Mucosa of rectum (tissue), 2 donors: Measurements from ENCODE around the gene BEX3.
"Not testable (repeated sequence)": the region's sequence is repeated elsewhere in the genome, so short reads cannot be mapped to it uniquely, and the experiment has no call there.

Experiments
- H3K27ac ChIP-seq, 2 donors: one replicate each; pipeline ENCODE4 v1.7.0; 2013; ENCODE audit warnings: inconsistent platforms in 2 of 2, low read depth in 2 of 2, low read length in 2 of 2
- H3K27me3 ChIP-seq, 2 donors: one replicate each; pipeline ENCODE4 v1.7.0; 2013; ENCODE audit warnings: low read length in 2 of 2; ENCODE audit not compliant: control insufficient read depth in 2 of 2, insufficient read depth in 2 of 2
- H3K36me3 ChIP-seq, 2 donors: one replicate each; pipeline ENCODE4 v1.7.0; 2013; ENCODE audit warnings: low read length in 2 of 2; ENCODE audit not compliant: control insufficient read depth in 2 of 2, insufficient read depth in 2 of 2
- H3K4me1 ChIP-seq, 2 donors: one replicate each; pipeline ENCODE4 v1.7.0; 2013; ENCODE audit warnings: low read length in 2 of 2, mild to moderate bottlenecking in 1 of 2; ENCODE audit not compliant: control insufficient read depth in 2 of 2, insufficient read depth in 2 of 2
- H3K4me3 ChIP-seq, 2 donors: one replicate each; pipeline ENCODE4 v1.7.0; 2013; ENCODE audit warnings: low read length in 2 of 2
- H3K9ac ChIP-seq, 2 donors: one replicate each; pipeline ENCODE4 v1.7.0; 2013; ENCODE audit warnings: low read length in 2 of 2, low read depth in 1 of 2, mild to moderate bottlenecking in 1 of 2
- H3K9me3 ChIP-seq, 2 donors: one replicate each; pipeline ENCODE4 v1.7.0; 2013; ENCODE audit warnings: low read length in 2 of 2; ENCODE audit not compliant: control insufficient read depth in 2 of 2
- donor health status: healthy.
- donor health status: Normal muscosa, but diverticular disease.

The BEX3 gene

GRCh38 chrX:103357871-103358270 is 18.5 kb upstream of the BEX3 start:
- H3K4me3 ChIP-seq: no peak overlapping the region

GRCh38 chrX:103359605-103360004 is 16.7 kb upstream of the BEX3 start:
- not testable (repeated sequence) for H3K9ac ChIP-seq, H3K36me3 ChIP-seq, H3K4me3 ChIP-seq, H3K9me3 ChIP-seq, H3K4me1 ChIP-seq, H3K27me3 ChIP-seq, H3K27ac ChIP-seq

More at GRCh38 chrX:103357871-103358270, 18.5 kb upstream of the BEX3 start:
- peaks cover 0 to 3% of the 10 kb centered on the region in 2 donors for H3K4me1 ChIP-seq
- H3K9me3 ChIP-seq: no peaks in the 10 kb centered on the region
- no peak overlapping the region for H3K27ac ChIP-seq
- no peak overlapping the region for H3K9ac ChIP-seq
- peaks cover 0 to 3% of the 10 kb centered on the region in 2 donors for H3K27me3 ChIP-seq
- no peaks in the 10 kb centered on the region for H3K36me3 ChIP-seq

GRCh38 chrX:103360092-103360491 is 16.2 kb upstream of the BEX3 start:
- Histone ChIP-seq H3K4me1 (peaks cover 0 to 3% of the 10 kb centered on the region in 2 donors), H3K27me3 (peaks cover 0 to 3% of the 10 kb centered on the region in 2 donors), H3K36me3 (no peaks in the 10 kb centered on the region), H3K4me3 (no peak overlapping the region), H3K9ac (no peak overlapping the region), H3K9me3 (no peaks in the 10 kb centered on the region), H3K27ac (no peak overlapping the region)

GRCh38 chrX:103360916-103361315 is 15.4 kb upstream of the BEX3 start:
- Histone ChIP-seq H3K27me3 (peaks cover 0 to 3% of the 10 kb centered on the region in 2 donors), H3K9ac (no peak overlapping the region), H3K4me3 (no peak overlapping the region), H3K9me3 (no peaks in the 10 kb centered on the region), H3K36me3 (no peaks in the 10 kb centered on the region), H3K4me1 (peaks cover 0 to 3% of the 10 kb centered on the region in 2 donors), H3K27ac (no peak overlapping the region)

- Histone ChIP-seq H3K27me3 (peaks cover 0 to 3% of the 10 kb centered on the region in 2 donors), H3K9ac (no peak overlapping the region), H3K27ac (no peak overlapping the region), H3K4me1 (peaks cover 0 to 3% of the 10 kb centered on the region in 2 donors), H3K36me3 (no peaks in the 10 kb centered on the region), H3K9me3 (no peaks in the 10 kb centered on the region), H3K4me3 (no peak overlapping the region)
Measured at GRCh38 chrX:103361798-103362197, 14.5 kb upstream of the BEX3 start.

- Histone ChIP-seq H3K9ac (no peak overlapping the region), H3K4me1 (peaks cover 0 to 3% of the 10 kb centered on the region in 2 donors), H3K9me3 (no peaks in the 10 kb centered on the region), H3K4me3 (no peak overlapping the region), H3K27ac (no peak overlapping the region), H3K27me3 (peaks cover 1 to 3% of the 10 kb centered on the region in 2 donors), H3K36me3 (no peaks in the 10 kb centered on the region)
Measured at GRCh38 chrX:103362474-103362873, 13.9 kb upstream of the BEX3 start.

GRCh38 chrX:103363046-103363445 is 13.3 kb upstream of the BEX3 start:
- Histone ChIP-seq H3K36me3 (no peaks in the 10 kb centered on the region), H3K4me3 (no peak overlapping the region), H3K27ac (no peak overlapping the region), H3K9ac (no peak overlapping the region), H3K9me3 (no peaks in the 10 kb centered on the region), H3K4me1 (no peaks in the 10 kb centered on the region), H3K27me3 (peaks cover 3% of the 10 kb centered on the region in 2 donors)

- Histone ChIP-seq H3K27me3 (peaks cover 0 to 3% of the 10 kb centered on the region in 2 donors), H3K27ac (no peak overlapping the region), H3K4me1 (no peaks in the 10 kb centered on the region)
Measured at GRCh38 chrX:103367502-103367901, 8.8 kb upstream of the BEX3 start.

GRCh38 chrX:103369479-103369878 is 6.9 kb upstream of the BEX3 start:
- peaks cover 0 to 3% of the 10 kb centered on the region in 2 donors for H3K27me3 ChIP-seq
- no peaks in the 10 kb centered on the region for H3K4me1 ChIP-seq
- no peak overlapping the region for H3K27ac ChIP-seq
- no peaks in the 10 kb centered on the region for H3K36me3 ChIP-seq
- no peak overlapping the region for H3K4me3 ChIP-seq
- H3K9me3 ChIP-seq: no peaks in the 10 kb centered on the region
- no peak overlapping the region for H3K9ac ChIP-seq

More at GRCh38 chrX:103367502-103367901, 8.8 kb upstream of the BEX3 start:
- Histone ChIP-seq H3K9ac (no peak overlapping the region), H3K36me3 (no peaks in the 10 kb centered on the region), H3K4me3 (no peak overlapping the region), H3K9me3 (no peaks in the 10 kb centered on the region)

GRCh38 chrX:103372886-103373285 is 3.5 kb upstream of the BEX3 start:
- H3K9ac ChIP-seq: no peak overlapping the region
- H3K9me3 ChIP-seq: no peaks in the 10 kb centered on the region
- no peak overlapping the region for H3K4me3 ChIP-seq
- H3K4me1 ChIP-seq: no peaks in the 10 kb centered on the region
- H3K27me3 ChIP-seq: no peaks in the 10 kb centered on the region
- H3K27ac ChIP-seq: no peak overlapping the region
- no peaks in the 10 kb centered on the region for H3K36me3 ChIP-seq

- no peaks in the 10 kb centered on the region for H3K4me1 ChIP-seq
- no peak overlapping the region for H3K27ac ChIP-seq
- no peak overlapping the region for H3K9ac ChIP-seq
- no peaks in the 10 kb centered on the region for H3K27me3 ChIP-seq
- H3K4me3 ChIP-seq: no peak overlapping the region
- no peaks in the 10 kb centered on the region for H3K9me3 ChIP-seq
- H3K36me3 ChIP-seq: no peaks in the 10 kb centered on the region
Measured at GRCh38 chrX:103373581-103373980, 2.8 kb upstream of the BEX3 start.
